WI38 (cell line): Measurements from ENCODE around the gene MEF2A.

Experiments used
- H3K4me3 ChIP-seq: 2 replicates; pipeline ENCODE4 v1.5.1; 2011; ENCODE audit warnings: low read depth, mild to moderate bottlenecking, control low read depth, low read length
- CTCF ChIP-seq: IDR thresholded peaks from 2 replicates; pipeline ENCODE4 v1.5.1; 2012; ENCODE audit warnings: low read depth, mild to moderate bottlenecking, control low read depth, low read length

The MEF2A gene

GRCh38 chr15:99631255-99631654, 65.5 kb downstream of the MEF2A start:
- no peak overlapping the region for H3K4me3 ChIP-seq

DNA sequence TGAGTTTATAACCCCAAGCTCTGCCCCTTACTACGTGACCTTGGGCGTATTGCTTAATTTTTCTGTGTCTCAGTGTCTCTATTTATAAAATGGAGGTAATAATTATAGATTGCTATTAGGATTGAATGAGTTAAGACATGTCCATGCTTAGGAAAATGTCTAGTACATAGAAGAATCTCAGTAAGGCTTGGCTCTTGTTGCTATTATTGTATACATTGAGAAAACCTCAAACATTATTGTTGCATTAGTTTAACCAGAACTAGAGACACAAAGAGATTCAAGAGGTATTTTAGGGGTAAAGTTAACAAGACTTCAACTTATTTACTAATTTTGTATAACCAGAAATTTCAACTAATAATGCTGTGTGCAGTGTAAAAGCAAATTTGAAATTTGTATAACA, 66.7 kb downstream of the MEF2A start:
- TF ChIP-seq CTCF: no peak
- no peak overlapping the region for H3K4me3 ChIP-seq

More at GRCh38 chr15:99631255-99631654, 65.5 kb downstream of the MEF2A start:
- no peak for TF ChIP-seq CTCF

- TF ChIP-seq CTCF: no peak
- H3K4me3 ChIP-seq: no peak overlapping the region
These were observed 67.9 kb downstream of the MEF2A start for GRCh38 chr15:99633655-99634054.

DNA sequence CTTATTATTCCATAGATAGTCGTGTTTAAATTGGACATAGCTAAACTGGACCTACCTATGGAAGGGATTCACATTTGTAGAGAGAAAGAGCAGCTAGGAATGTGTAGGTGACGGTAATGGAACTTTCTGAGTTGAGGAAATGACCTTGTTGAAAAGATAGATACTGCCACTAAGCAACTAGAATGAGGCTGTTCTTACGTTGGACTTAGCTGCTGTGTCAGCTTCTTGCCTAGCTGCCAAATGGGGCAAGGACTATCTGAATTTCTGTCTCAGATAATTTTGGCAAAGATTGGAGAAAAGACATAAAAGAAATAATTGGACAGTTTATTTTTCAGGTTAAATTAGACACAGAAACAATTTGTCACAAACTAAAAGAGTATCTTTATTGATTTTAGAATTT, 68.8 kb downstream of the MEF2A start:
- no peak overlapping the region for H3K4me3 ChIP-seq
- no peak for TF ChIP-seq CTCF

DNA sequence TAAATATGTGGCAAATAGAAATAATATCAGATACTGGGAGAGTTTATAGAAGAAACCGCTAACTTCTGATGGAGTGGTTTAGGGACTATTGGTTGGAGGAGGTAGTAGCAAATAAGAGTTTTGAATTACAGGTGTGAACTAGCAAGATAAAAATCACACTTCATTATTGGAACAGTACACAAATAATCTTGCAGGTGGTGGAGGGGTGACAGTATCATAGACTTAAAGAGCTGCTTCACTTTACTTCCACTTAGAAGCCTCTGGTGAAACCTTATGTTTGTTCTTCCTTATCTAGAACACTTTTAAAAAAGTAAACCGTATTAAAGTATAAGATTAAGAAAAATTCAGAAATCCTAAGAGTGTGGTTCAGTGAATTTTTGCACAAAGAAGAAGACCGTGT, 69.4 kb downstream of the MEF2A start:
- TF ChIP-seq CTCF: no peak
- H3K4me3 ChIP-seq: no peak overlapping the region

DNA sequence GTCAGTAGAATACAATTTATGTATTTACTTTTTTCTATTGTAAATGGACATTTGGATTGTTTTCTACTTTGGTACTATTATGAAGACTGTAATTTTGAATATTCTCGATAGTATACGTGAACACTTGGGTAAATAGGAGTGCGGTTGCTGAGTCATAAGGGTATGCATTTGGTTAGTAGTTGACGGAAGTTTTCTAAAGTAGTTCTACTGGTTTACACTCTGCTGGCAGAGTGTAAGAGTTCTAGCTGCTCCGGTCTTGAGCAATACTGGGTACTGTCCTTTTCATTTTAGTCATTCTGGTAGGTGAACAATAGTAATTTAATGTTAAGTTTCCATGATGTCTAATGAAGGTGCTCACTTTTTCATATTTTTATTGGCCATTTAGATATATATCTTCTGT, 70.0 kb downstream of the MEF2A start:
- no peak for TF ChIP-seq CTCF

DNA sequence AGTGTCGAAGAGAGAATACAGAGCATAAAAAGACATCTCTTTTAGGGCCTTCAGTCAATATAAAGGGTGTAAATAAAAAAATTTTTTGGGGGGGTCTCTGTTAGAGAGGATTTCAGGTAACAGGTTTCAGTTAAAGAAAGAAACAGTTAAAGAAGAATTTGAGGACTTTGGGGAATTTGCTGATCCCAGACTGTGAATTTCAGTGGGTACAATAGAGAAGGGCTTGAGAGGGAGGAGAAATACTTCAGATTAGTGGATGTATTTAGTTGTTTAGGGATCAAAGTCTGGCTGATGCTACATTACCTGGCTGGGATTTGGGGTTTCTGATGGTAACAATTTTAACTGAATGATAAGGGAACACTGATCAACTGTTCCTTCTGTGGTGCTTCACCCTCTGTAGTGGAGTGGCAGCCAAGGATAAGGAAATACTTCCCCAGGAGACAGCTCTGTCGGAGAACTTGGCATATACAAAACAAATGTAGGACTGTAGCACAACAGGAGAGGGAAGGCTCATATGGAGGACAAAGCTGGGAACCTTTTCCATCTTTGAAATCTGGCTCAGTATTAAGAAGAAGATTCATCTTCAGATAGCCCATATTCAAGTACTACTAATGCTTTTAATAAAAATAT, 79.2 kb downstream of the MEF2A start:
- no peak for TF ChIP-seq CTCF
- H3K4me3 ChIP-seq: no peak overlapping the region

More for the DNA sequence above, 70.0 kb downstream of the MEF2A start:
- H3K4me3 ChIP-seq: no peak overlapping the region
